DMS53 treated with DMSO at 0.1 percent for 48 hours (cell line): ENCODE results near the gene A4GALT.
"Not testable (repeated sequence)": the region's sequence is repeated elsewhere in the genome, so short reads cannot be mapped to it uniquely, and the experiment has no call there.

Experiments used
- DNase-seq: peaks from one replicate; lab custom pipeline; 2025; ENCODE audit not compliant: unreplicated experiment; lab: John Stamatoyannopoulos, UW

Gene A4GALT

GRCh38 chr22:42684462-42685195 is 36.0 kb downstream of the A4GALT start:
- no peak for DNase-seq

- no peak for DNase-seq
Observed at GRCh38 chr22:42683578-42684283, 36.9 kb downstream of the A4GALT start.

- no peak for DNase-seq
Observed at GRCh38 chr22:42682113-42682851, 38.4 kb downstream of the A4GALT start.

DNA sequence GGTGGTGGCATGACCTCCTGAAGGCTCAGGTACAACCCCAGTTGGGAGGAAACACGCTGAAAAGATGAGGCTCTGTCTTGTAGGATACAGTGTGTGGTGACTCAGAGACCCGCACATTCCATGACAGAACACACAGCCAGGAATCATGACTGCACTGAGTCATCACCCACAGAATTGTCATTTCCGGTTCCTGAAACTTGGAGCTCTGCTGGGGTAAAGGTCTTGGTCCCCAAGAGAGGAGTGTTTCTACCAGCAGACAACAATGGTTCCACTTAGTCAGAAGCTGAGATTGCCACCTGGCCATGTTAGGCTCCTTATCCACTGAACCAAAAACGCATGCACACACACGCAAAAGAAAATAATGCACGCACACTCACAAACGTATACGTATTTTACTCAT is 40.0 kb downstream of the A4GALT start:
- no peak for DNase-seq

GRCh38 chr22:42679691-42680090 is 41.0 kb downstream of the A4GALT start:
- no peak for DNase-seq

- DNase-seq: no peak
Observed at GRCh38 chr22:42678894-42679293, 41.8 kb downstream of the A4GALT start.

DNA sequence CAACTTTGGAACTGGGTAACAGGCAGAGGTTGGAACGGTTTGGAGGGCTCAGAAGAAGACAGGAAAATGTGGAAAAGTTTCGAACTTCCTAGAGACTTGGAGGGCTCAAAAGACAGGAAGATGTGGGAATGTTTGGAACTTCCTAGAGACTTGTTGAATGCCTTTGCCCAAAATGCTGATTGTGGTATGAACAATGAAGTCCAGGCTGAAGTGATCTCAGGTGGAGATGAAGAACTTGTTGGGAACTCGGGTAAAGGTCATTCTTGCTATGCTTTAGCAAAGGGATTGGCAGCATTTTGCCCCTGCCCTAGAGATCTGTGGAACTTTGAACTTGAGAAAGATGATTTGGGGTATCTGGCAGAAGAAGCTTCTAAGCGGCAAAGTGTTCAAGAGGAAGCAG is 42.7 kb downstream of the A4GALT start:
- not testable (repeated sequence) for DNase-seq

GRCh38 chr22:42676059-42676607 is 44.5 kb downstream of the A4GALT start:
- DNase-seq: no peak

DNA sequence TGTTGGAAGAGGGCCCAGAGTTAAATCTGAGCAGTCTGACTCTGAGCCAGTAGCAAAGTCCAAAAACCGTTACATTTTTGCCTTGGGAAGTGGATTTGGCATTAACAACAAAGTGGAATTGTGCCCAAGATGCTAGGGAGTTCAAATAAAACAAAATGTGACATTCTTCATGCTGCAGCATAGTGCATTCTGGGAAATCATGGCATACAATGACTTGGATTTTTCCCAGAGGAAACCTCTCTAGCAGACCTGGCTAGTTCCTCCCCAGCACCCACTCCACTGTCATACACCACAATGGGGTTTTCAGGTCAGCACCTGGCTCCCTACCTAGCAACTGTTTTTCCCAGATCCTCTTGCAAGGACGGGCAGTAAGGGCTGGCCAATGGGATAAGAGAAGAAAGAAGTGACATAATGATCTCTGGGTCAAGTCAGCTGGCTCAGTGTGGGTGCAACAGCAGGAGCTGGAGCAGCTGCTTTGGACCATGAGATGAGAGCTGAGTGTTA is 46.7 kb downstream of the A4GALT start:
- peak; percentile 6 for DNase-seq

DNA sequence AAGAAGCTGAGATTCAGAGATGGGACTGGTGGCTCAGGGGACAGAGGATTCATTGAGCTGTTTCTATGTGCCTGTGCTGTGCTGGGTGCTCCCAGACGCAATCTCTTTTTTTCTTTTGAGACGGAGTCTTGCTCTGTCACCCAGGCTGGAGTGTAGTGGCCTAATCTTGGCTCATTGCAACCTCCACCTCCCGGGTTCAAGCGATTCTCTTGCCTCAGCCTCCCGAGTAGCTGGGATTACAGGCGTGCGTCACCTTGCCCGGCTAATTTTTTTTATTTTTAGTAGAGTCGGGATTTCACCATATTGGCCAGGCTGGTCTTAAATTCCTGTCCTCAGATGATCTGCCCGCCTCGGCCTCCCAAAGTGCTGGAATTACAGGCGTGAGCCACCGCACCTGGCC is 47.6 kb downstream of the A4GALT start:
- not testable (repeated sequence) for DNase-seq

- DNase-seq: no peak
Observed at GRCh38 chr22:42670921-42671709, 49.6 kb downstream of the A4GALT start.

GRCh38 chr22:42670046-42670445 is 50.6 kb downstream of the A4GALT start:
- no peak for DNase-seq

GRCh38 chr22:42666393-42666792 is 54.3 kb downstream of the A4GALT start:
- not testable (repeated sequence) for DNase-seq

- no peak for DNase-seq
Observed at GRCh38 chr22:42664976-42665831, 55.5 kb downstream of the A4GALT start.

DNA sequence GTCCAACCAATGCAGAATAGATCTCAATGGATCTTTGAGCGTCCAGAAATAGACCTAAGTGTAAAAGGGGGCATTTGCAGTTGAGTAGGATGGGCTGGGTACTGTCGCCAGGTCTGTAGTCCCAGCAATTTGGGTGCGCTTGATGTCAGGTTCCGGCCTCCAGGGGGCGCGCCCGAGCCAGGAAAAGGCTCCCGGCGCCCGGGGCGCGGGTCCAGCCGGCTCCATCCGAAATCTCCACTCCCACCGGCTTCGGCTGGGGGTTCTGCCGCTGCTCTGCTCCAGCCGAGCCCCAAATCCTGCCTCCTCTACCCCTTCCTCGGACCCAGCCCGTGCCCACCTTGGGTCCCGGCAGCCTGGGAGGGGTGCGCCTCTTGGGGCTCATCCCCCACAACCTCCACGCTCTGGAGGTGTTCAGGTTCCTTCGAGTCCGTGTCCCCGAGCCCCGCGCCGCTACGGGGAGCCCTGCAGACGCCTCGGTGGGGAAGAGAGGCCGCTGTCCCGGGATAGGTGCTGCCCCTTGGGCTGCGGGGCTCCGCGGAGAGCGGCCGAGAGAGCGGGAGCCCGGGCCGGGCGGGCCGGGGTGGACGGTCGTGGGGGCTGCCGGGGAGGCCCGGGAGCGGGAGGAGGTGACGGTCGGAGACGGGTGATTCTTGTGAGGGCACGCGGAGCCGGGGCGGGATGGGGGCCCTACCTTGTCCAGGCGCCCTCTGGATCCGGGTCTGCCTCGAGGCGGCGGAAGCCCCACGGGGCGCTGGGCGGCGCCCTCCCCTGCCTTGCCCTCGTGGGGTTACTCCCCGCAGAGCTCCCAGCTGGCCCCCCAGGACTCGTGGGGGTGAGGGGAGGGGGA is 58.5 kb downstream of the A4GALT start:
- DNase-seq: peak; percentile 39

DNA sequence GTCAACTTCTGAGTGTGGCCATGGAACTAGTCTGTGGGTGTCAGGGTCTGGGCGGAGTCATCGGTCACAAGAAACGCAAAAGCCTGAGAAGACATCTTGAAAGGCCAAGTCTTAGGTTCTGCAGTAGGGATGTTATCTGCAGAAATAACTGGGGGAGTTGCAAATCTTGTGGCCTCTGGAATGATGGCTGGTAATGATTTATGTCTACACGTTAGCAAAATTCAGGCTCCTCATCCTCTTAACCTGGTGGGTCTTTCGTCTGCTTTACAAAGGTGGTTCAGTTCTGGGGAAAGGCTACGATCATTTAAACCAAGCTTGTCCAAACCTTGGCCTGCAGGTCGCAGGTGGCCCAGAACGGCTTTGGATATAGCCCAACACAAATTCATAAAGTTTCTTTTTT is 64.1 kb downstream of the A4GALT start:
- no peak for DNase-seq

DNA sequence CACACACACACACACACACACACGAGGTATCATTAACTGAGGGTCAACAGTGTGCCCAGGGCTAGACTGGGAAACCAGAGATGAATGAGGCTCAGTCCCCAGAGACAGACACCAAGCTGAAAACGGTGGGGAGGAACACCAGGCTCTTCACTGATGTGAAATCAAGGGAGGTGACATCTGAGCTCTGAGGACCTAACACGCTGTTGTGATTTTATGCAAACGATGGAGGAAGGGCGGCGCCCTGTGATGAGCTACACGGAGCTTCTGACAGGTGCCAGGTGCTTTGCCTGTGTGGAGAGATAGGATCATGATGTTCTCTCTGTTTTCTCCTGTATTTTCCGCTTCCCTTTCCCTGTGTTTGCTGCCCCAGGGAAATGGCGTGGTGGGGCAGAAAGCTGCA is 65.0 kb downstream of the A4GALT start:
- DNase-seq: peak; percentile 84

DNA sequence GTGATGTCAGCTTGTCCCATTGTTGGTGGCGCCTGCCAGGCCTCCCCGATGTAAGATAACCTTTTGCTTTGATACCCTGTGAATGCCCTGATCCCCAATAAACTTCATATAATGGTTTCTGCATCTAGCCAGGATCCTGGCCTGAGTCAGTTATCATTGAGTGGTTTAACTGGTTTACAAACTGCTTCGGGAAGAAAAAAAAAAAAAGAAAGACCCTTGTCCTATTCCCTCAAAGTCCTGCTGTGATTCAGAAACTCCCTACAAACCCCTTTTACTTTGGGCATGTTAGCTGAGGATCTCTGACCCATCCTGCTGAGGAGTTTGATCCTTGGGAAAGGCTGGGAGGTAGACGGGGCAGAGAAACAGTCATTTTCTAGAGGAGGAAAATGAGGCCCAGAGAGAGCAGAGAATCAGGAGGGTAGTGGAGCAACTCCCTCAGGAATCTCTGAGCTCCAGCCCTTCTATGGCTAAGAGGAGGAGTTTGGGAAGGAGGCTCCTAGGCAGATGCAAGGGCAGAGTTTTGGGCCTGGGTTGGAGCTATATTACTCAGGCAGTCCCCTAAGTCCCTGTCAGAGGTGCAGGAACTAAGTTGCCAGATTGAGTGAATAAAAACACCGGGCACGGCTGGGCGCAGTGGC is 66.1 kb downstream of the A4GALT start:
- no peak for DNase-seq
